HG03571 (cell line): Measurements from ENCODE around the gene NDE1.
"Not testable (repeated sequence)": the region's sequence is repeated elsewhere in the genome, so short reads cannot be mapped to it uniquely, and the experiment has no call there.

ENCODE experiments used
- ATAC-seq: cut with Tn5 transposase; IDR thresholded peaks from one replicate; pipeline ENCODE4 v1.9.1; 2021; ENCODE audit not compliant: unreplicated experiment

Gene NDE1

GRCh38 chr16:15649727-15650018 is 372 bp upstream of the NDE1 start:
- no peak for ATAC-seq

DNA sequence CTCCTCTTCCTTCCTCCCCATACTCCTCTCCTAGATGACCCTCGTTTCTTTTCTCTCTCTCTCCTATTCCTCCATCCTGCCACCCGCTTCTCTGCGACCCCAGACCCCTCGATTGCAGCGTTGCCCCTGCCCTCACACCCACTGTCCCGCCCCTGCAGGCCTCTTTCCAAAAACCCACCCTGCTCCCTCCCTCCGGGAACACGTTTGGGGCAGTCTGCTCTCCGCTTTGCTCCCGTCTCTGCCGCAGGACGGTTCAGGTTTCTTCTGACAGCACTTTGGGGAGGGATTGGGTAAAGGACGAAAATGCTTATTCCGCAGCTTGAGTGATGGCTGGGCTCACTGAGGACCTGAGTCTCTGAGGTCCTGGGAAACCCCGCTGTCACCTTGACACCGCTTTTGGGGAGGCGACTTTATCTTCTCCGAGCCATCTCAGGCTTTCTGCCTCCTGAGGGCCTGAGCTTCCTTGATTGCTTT is 690 bp downstream of the NDE1 start:
- no peak for ATAC-seq

DNA sequence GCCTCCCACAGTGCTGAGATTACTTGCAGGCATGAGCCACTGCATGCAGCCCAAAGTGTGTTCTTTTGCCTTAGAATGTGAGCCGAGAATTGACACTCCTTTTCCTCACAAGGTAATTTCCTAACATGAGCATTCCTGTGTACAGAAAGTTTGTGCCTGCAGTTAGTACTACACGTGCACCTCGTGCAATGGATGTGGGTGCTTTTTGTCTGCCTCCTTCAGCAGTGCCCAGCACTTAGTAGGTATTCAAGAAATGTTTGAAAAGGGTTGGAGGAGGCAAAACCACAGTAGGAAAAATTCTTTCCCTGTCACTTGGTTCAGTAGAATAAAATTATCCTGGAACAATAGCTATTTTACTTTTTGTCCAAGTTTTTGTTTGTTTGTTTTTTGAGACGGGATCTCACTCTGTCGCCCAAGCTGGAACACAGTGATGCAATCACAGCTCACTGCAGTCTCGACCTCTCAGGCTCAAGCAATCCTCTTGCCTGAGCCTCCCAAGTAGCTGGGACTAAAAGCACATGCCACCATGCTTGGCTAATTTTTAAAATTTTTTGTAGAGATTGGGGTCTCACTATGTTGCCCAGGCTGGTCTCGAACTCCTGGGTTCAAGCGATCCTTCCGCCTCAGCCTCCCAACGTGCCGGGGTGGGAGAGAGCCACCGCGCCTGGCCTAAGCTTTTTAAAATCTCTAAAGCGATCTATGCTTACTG is 2.4 kb downstream of the NDE1 start:
- ATAC-seq: no peak

- no peak for ATAC-seq
These were observed 3.2 kb downstream of the NDE1 start for GRCh38 chr16:15653227-15653626.

DNA sequence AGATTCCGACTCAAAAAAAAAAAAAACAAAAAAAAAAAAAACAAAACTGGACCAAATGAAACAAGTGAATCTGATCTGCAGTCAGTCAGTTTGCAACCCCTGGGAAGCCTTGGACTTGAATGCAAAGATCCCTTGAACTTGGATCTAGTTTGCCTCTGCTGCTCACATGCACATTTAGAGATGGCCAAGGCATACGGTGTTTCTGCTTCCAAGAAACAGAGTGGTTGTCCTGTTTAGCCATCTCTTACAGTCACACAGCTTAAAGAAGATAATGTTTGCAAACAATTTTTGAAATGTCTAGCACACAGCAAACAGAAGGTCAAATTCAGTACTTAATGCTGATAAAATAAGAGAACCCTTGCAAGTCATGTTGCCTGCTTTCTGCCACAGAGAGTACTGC is 4.5 kb downstream of the NDE1 start:
- ATAC-seq: no peak

DNA sequence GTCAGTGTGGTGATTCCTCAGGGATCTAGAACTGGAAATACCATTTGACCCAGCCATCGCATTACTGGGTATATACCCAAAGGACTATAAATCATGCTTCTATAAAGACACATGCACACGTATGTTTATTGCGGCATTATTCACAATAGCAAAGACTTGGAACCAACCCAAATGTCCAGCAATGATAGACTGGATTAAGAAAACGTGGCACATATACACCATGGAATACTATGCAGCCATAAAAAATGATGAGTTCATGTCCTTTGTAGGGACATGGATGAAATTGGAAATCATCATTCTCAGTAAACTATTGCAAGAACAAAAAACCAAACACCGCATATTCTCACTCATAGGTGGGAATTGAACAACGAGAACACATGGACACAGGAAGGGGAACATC is 5.5 kb downstream of the NDE1 start:
- ATAC-seq: not testable (repeated sequence)

DNA sequence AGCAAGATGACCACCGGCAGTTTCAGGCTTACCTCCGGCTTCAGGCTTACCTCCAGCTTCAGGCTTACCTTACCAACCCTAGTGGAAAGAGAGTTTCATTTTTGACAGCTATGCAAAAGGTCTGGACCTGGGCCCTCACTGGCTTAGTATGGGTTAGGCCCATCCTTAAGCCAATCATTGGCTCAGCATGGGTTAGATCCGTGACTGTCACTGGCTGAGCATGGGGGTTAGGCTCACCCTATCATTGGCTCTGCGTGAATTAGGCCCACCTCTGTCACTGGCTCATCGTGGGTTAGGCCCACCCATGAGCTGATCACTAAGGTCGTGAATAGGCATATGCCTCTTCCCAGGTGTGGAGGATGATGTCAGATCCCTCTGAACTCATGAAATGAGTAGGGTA is 8.1 kb downstream of the NDE1 start:
- ATAC-seq: no peak

- ATAC-seq: no peak
These were observed 8.5 kb downstream of the NDE1 start for GRCh38 chr16:15658556-15658955.

DNA sequence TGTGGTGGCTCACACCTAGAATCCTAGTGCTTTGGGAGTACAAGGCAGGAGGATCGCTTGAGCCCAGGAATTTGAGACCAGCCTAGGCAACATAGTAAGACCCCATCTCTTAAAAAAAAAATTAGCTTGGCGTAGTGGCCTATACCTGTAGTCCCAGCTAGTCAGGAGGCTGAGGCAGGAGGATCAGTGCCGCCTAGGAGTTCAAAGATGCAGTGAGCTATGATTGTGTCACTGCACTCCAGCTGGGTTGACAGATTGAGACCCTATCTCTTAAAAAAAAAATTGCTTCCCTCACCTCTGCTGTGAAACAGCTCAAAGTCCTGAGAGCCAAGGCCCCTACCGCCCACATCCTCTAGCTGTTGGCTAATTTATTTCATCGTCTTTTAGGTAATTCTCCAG is 10.2 kb downstream of the NDE1 start:
- no peak for ATAC-seq

- no peak for ATAC-seq
These were observed 15.1 kb downstream of the NDE1 start for GRCh38 chr16:15665107-15665506.

- ATAC-seq: no peak
These were observed 17.2 kb downstream of the NDE1 start for GRCh38 chr16:15667091-15667742.

DNA sequence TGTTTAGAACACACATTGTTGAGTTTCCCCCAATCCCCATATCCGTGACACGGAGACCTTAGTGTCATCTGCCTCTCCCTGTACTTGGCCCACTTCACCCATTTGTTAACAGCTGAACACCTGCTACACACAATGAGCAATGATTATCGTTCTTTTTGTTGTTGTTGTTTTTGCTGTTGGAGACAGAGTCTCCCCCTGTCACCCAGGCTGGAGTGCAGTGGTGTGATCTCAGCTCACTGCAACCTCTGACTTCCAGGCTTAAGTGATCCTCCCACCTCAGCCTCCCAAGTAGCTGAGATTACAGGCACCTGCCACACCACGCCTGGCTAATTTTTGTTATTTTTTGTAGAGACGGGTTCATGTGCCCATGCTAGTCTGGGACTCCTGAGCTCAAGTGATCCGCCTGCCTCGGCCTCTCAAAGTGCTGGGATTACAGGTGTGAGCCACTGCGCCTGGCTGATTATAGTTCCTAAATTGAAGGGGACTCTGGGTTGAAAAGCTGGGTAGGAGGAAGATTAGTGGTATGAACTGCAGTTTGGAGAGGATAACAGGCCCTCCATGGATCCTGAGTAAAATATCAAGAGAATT is 21.6 kb downstream of the NDE1 start:
- no peak for ATAC-seq

GRCh38 chr16:15672127-15672513 is 22.1 kb downstream of the NDE1 start:
- ATAC-seq: not testable (repeated sequence)

- ATAC-seq: no peak
These were observed 22.6 kb downstream of the NDE1 start for GRCh38 chr16:15672514-15673167.

DNA sequence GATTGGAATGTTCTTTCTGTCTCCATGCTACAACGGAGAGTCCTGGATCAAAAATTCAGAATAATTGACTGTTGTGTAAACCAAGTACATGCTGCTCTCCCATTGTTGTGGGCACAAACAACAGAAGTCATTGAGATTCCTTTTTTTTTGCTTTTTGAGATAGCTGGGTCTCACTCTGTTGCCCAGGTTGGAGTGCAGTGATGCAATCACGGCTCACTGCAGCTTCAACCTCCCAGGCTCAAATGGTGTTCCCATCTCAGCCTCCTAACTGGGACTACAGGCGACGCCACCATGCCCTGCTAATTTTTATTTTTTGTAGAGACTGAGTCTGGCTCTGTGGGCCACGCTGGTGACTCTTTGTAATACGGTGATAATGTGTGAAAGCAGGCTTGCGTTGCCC is 24.5 kb downstream of the NDE1 start:
- no peak for ATAC-seq

GRCh38 chr16:15676506-15676905 is 26.5 kb downstream of the NDE1 start:
- no peak for ATAC-seq

- ATAC-seq: no peak
These were observed 27.4 kb downstream of the NDE1 start for GRCh38 chr16:15677447-15677846.

DNA sequence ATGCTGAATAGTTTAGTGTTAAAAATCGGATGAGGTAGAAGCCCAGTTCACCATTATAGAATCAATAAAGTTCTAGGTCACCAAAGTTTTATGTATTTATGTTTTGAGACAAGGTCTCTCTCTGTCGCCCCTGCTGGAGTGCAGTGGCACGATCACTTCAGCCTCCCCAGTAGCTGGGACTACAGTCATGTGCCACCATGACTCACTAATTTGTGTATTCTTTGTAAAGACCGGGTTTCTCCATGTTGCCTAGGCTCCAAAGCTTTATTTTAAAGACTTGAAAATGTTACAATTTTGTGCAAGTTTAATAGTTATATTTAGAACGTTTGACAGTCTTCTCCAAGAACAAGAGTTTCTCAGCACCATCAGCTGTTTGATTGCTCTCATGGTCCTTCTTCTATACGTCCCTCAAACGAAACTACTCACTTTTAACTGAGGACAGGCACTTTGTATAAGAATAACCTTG is 32.1 kb downstream of the NDE1 start:
- ATAC-seq: no peak

- ATAC-seq: no peak
These were observed 36.2 kb downstream of the NDE1 start for GRCh38 chr16:15686287-15686686.

- ATAC-seq: no peak
These were observed 39.2 kb downstream of the NDE1 start for GRCh38 chr16:15689290-15689689.

DNA sequence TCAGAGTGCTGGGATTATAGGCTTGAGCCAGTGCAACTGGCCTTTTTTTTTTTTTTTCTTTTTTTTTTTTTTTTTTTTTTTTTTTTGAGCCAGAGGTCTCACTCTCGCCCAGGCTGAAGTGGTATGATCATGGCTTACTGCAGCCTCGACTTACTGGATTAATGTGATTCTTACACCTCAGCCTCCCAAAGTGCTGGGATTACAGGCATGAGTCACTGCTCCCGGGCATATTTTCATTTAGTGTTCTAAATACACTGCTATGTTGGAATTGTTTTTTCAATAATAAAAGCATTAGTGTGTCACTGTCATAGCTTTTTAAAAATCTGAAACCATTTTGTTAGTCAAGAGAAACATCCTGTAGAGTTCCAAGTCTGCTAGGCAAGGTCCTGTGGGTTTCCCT is 40.3 kb downstream of the NDE1 start:
- no peak for ATAC-seq

GRCh38 chr16:15691046-15691445 is 41.0 kb downstream of the NDE1 start:
- no peak for ATAC-seq
